RPMI8226 (cell line): ENCODE results near the gene PLP1.

Experiments used
- DNase-seq: peaks from one replicate; pipeline ENCODE4 v3.0.0-alpha.2; 2015

The PLP1 gene

GRCh38 chrX:103831803-103832544 is 55.3 kb downstream of the PLP1 start, which contains the start of gene RAB9B:
Gene RAB9B (minus strand): TSS chrX:103832257. CDS start chrX:103825784, 6,473 bp downstream.
- DNase-seq: no peak

- no peak for DNase-seq
Measured at GRCh38 chrX:103839404-103839803, 62.8 kb downstream of the PLP1 start.
